H1 (cell line): ENCODE results near the gene SKIC8. TPM values are rescaled to one million over a fixed set of nuclear protein-coding genes. Genes with fewer than 3 reads are reported as not detected.

Experiments used
- CTCF ChIA-PET: fragments of 300-600 bp; sonication (Branson Sonifier 250); formaldehyde crosslinking; loops from one replicate; lab custom pipeline; 2021; ENCODE audit not compliant: partially characterized antibody; lab: Charles Lee
- POLR2A ChIA-PET: fragments of 300-600 bp; sonication (Branson Sonifier 250); formaldehyde crosslinking; loops from one replicate; lab custom pipeline; 2021; ENCODE audit warnings: inconsistent platforms; ENCODE audit not compliant: partially characterized antibody; lab: Charles Lee
- DNase-seq, 2 experiments: peaks; one replicate each; pipeline versions ENCODE4 v3.0.0 to v3.0.0-alpha.2; 2010 to 2022; ENCODE audit warnings: low spot score in 2 of 2, low read depth in 1 of 2, mixed read lengths in 1 of 2
- FAIRE-seq: peaks from 2 replicates; lab custom pipeline; 2011; peaks lifted over from hg19 to GRCh38; lab: Jason Lieb, UNC
- H2AFZ ChIP-seq: 2 replicates; pipeline ENCODE4 v1.8.1; 2012; ENCODE audit warnings: low read length, inconsistent platforms
- H2AK5ac ChIP-seq: 2 replicates; pipeline ENCODE4 v1.6.1; 2013; ENCODE audit warnings: low read depth, low read length
- H2BK120ac ChIP-seq: replicated peaks from 2 replicates; pipeline ENCODE3; 2013; ENCODE audit warnings: low read depth, low read length, inconsistent platforms
- H2BK12ac ChIP-seq: 2 replicates; pipeline ENCODE4 v1.6.1; 2013; ENCODE audit warnings: low read depth, low read length
- H2BK15ac ChIP-seq: 2 replicates; pipeline ENCODE4 v1.6.1; 2013; ENCODE audit warnings: low read length
- H2BK20ac ChIP-seq: 2 replicates; pipeline ENCODE4 v1.6.1; 2013; ENCODE audit warnings: low read length
- H2BK5ac ChIP-seq: 2 replicates; pipeline ENCODE4 v1.6.1; 2013; ENCODE audit warnings: low read depth, low read length
- H3K14ac ChIP-seq: 2 replicates; pipeline ENCODE4 v1.6.1; 2013; ENCODE audit warnings: inconsistent platforms; ENCODE audit not compliant: insufficient read length
- H3K18ac ChIP-seq: 2 replicates; pipeline ENCODE4 v1.6.1; 2013; ENCODE audit warnings: low read length; ENCODE audit errors: extremely low read depth
- H3K23ac ChIP-seq: 2 replicates; pipeline ENCODE4 v1.6.1; 2013; ENCODE audit warnings: inconsistent platforms; ENCODE audit not compliant: insufficient read length
- H3K23me2 ChIP-seq: 2 replicates; pipeline ENCODE4 v1.6.1; 2013; ENCODE audit warnings: low read depth, low read length
- H3K27ac ChIP-seq: 2 replicates; pipeline ENCODE4 v1.6.1; 2011; ENCODE audit warnings: low read depth, low read length, inconsistent platforms
- H3K27me3 ChIP-seq, 4 experiments: replicated peaks in 1 of 4; 1 replicate in 1 of 4; 2 replicates in 3 of 4; pipeline versions ENCODE4 v1.6.1 to v1.8.1; 2011 to 2013; ENCODE audit warnings: low read length in 3 of 4, mild to moderate bottlenecking in 3 of 4, inconsistent platforms in 2 of 4, mixed read lengths in 2 of 4, moderate library complexity in 1 of 4; ENCODE audit not compliant: control insufficient read depth in 3 of 4, insufficient read depth in 3 of 4; ENCODE audit errors: extremely low read depth in 1 of 4
- H3K36me3 ChIP-seq, 4 experiments: 2 replicates each; pipeline versions ENCODE4 v1.6.1 to v1.8.1; 2011 to 2013; ENCODE audit warnings: mild to moderate bottlenecking in 4 of 4, low read length in 3 of 4, moderate library complexity in 2 of 4, control low read depth in 1 of 4, inconsistent platforms in 1 of 4; ENCODE audit not compliant: insufficient read depth in 4 of 4, control insufficient read depth in 2 of 4
- H3K4ac ChIP-seq: replicated peaks from 2 replicates; pipeline ENCODE3; 2013; ENCODE audit warnings: low read length, low read depth, mixed read lengths, inconsistent platforms; ENCODE audit not compliant: insufficient read length
- H3K4me1 ChIP-seq, 4 experiments: replicated peaks in 1 of 4; 1 replicate in 1 of 4; 2 replicates in 3 of 4; pipeline versions ENCODE4 v1.6.1 to v1.8.1; 2011 to 2013; ENCODE audit warnings: low read length in 3 of 4, inconsistent platforms in 2 of 4, mixed read lengths in 1 of 4; ENCODE audit not compliant: insufficient read depth in 4 of 4, control insufficient read depth in 3 of 4
- H3K4me2 ChIP-seq, 2 experiments: 2 replicates each; pipeline versions ENCODE4 v1.6.1 to v1.8.1; 2011 to 2013; ENCODE audit warnings: low read depth in 2 of 2, low read length in 2 of 2, control low read depth in 1 of 2, inconsistent platforms in 1 of 2, mild to moderate bottlenecking in 1 of 2; ENCODE audit not compliant: insufficient read depth in 1 of 2
- H3K4me3 ChIP-seq, 4 experiments: fragments of 200-600, 300-600 bp in 1 of 4; sonication (generic), shearing (Covaris generic), sonication (Bioruptor Twin) in 1 of 4; 2 replicates each; pipeline versions ENCODE4 v1.5.1 to v1.8.1; 2011 to 2016; ENCODE audit warnings: low read length in 4 of 4, low read depth in 3 of 4, control low read depth in 2 of 4, inconsistent platforms in 2 of 4, mild to moderate bottlenecking in 2 of 4, mixed read lengths in 1 of 4, moderate library complexity in 1 of 4; ENCODE audit not compliant: insufficient read depth in 2 of 4; ENCODE audit errors: extremely low read depth in 1 of 4
- H3K56ac ChIP-seq: replicated peaks from 2 replicates; pipeline ENCODE3; 2013; ENCODE audit warnings: low read depth, mild to moderate bottlenecking, mixed read lengths, low read length, inconsistent platforms; ENCODE audit not compliant: insufficient read length
- H3K79me1 ChIP-seq: 2 replicates; pipeline ENCODE4 v1.6.1; 2013; ENCODE audit warnings: low read depth, low read length, control low read depth
- H3K79me2 ChIP-seq, 2 experiments: 2 replicates each; pipeline versions ENCODE4 v1.6.1 to v1.8.1; 2012 to 2013; ENCODE audit warnings: low read length in 2 of 2, mild to moderate bottlenecking in 2 of 2, inconsistent platforms in 1 of 2; ENCODE audit not compliant: insufficient read depth in 2 of 2, control insufficient read depth in 1 of 2
- H3K9ac ChIP-seq, 4 experiments: replicated peaks in 1 of 4; 1 replicate in 1 of 4; 2 replicates in 3 of 4; pipeline versions ENCODE4 v1.6.1 to v1.8.1; 2011 to 2013; ENCODE audit warnings: low read depth in 3 of 4, low read length in 3 of 4, control low read depth in 2 of 4, mild to moderate bottlenecking in 2 of 4, moderate library complexity in 2 of 4, inconsistent platforms in 1 of 4; ENCODE audit errors: extremely low read depth in 1 of 4
- H3K9me3 ChIP-seq, 2 experiments: 2 replicates each; pipeline versions ENCODE4 v1.6.1 to v1.8.1; 2012 to 2013; ENCODE audit warnings: mild to moderate bottlenecking in 2 of 2, moderate library complexity in 2 of 2, control low read depth in 1 of 2, inconsistent platforms in 1 of 2, low read depth in 1 of 2, low read length in 1 of 2, mixed read lengths in 1 of 2; ENCODE audit not compliant: insufficient read depth in 2 of 2
- H4K20me1 ChIP-seq, 2 experiments: replicated peaks in 1 of 2; 2 replicates each; pipeline versions ENCODE3 to v1.8.1; 2011 to 2013; ENCODE audit warnings: inconsistent platforms in 2 of 2, low read length in 2 of 2, mild to moderate bottlenecking in 1 of 2; ENCODE audit not compliant: insufficient read depth in 2 of 2, control insufficient read depth in 1 of 2
- H4K5ac ChIP-seq: 2 replicates; pipeline ENCODE4 v1.6.1; 2013; ENCODE audit warnings: low read length, low read depth, mixed read lengths, inconsistent platforms; ENCODE audit not compliant: insufficient read length
- H4K8ac ChIP-seq: 2 replicates; pipeline ENCODE4 v1.8.0; 2013; ENCODE audit warnings: mild to moderate bottlenecking, moderate library complexity, low read length, inconsistent platforms; ENCODE audit not compliant: insufficient read depth; ENCODE audit errors: extremely low read depth
- H4K91ac ChIP-seq: replicated peaks from 2 replicates; pipeline ENCODE3; 2013; ENCODE audit warnings: low read length, mixed read lengths, inconsistent platforms; ENCODE audit not compliant: insufficient read length
- ASH2L ChIP-seq: fragments of 200-600, 300-600 bp; sonication (generic); IDR thresholded peaks from one replicate; pipeline ENCODE4 v1.7.1; 2017; ENCODE audit warnings: low read length
- BCL11A ChIP-seq, 2 experiments: IDR thresholded peaks; one replicate each; pipeline ENCODE4 v1.6.1; 2011; ENCODE audit warnings: low read depth in 2 of 2, low read length in 2 of 2, mild to moderate bottlenecking in 2 of 2
- CBX5 ChIP-seq: fragments of 300-800, 300-1000 bp; sonication (generic); IDR thresholded peaks from 2 replicates; pipeline ENCODE4 v1.7.1; 2016; ENCODE audit warnings: antibody characterized with exemption, low read length, low read depth
- CREB1 ChIP-seq: IDR thresholded peaks from 2 replicates; pipeline ENCODE4 v1.6.1; 2012; ENCODE audit warnings: inconsistent platforms
- HDAC2 ChIP-seq, 2 experiments: fragments of 300-600 bp in 1 of 2; sonication (generic) in 1 of 2; IDR thresholded peaks; 2 replicates each; pipeline ENCODE4 v1.6.1; 2011 to 2012; ENCODE audit warnings: low read depth in 2 of 2, low read length in 2 of 2, mild to moderate bottlenecking in 2 of 2, moderate library complexity in 2 of 2, borderline replicate concordance in 1 of 2, inconsistent platforms in 1 of 2
- KDM1A ChIP-seq: fragments of 200-600, 300-600 bp; sonication (generic); IDR thresholded peaks from 2 replicates; pipeline ENCODE4 v1.7.1; 2016; ENCODE audit warnings: mild to moderate bottlenecking, low read length, borderline replicate concordance
- KDM5A ChIP-seq: fragments of 200-600 bp; IDR thresholded peaks from 2 replicates; pipeline ENCODE4 v1.7.1; 2012; ENCODE audit warnings: mild to moderate bottlenecking, low read length, inconsistent platforms, mixed read lengths
- MAX ChIP-seq: IDR thresholded peaks from 2 replicates; pipeline ENCODE4 v1.6.1; 2012; ENCODE audit warnings: inconsistent platforms
- PHF8 ChIP-seq: fragments of 200-600 bp; sonication (generic); conservative IDR thresholded peaks from 2 replicates; pipeline ENCODE4 v1.7.1; 2012; ENCODE audit warnings: low read depth, mild to moderate bottlenecking, inconsistent platforms, low read length, moderate library complexity
- POLR2A ChIP-seq, 2 experiments: IDR thresholded peaks; 1 replicate in 1 of 2; 2 replicates in 1 of 2; pipeline ENCODE4 v1.6.1; 2011; ENCODE audit warnings: low read depth in 2 of 2, low read length in 2 of 2, mild to moderate bottlenecking in 2 of 2; ENCODE audit errors: control extremely low read depth in 1 of 2
- POLR2AphosphoS5 ChIP-seq: IDR thresholded peaks from 2 replicates; pipeline ENCODE4 v1.6.1; 2011; ENCODE audit warnings: low read depth, low read length
- POU5F1 ChIP-seq: IDR thresholded peaks from 2 replicates; pipeline ENCODE4 v1.6.1; 2011; ENCODE audit warnings: low read depth, mild to moderate bottlenecking, low read length, moderate library complexity
- SP1 ChIP-seq: IDR thresholded peaks from 2 replicates; pipeline ENCODE4 v1.6.1; 2011; ENCODE audit warnings: low read depth, low read length
- TAF1 ChIP-seq: IDR thresholded peaks from 2 replicates; pipeline ENCODE4 v1.6.1; 2011; ENCODE audit warnings: mild to moderate bottlenecking, low read depth, low read length
- ZNF274 ChIP-seq: IDR thresholded peaks from 2 replicates; pipeline ENCODE4 v1.7.0; 2012; ENCODE audit warnings: low read length, borderline replicate concordance; ENCODE audit errors: extremely low read depth
- WGBS, 2 experiments: shearing (Covaris generic) in 1 of 2; methylation state at CpG; one replicate each; pipeline versions ENCODE4 v1.1.6 to v1.1.7; 2013 to 2015; ENCODE audit warnings: low lambda C conversion rate in 2 of 2, mixed read lengths in 2 of 2, inconsistent platforms in 1 of 2, low coverage in 1 of 2, missing lambda C conversion rate in 1 of 2; ENCODE audit not compliant: insufficient replicate concordance in 2 of 2, insufficient coverage in 1 of 2, insufficient read length in 1 of 2; ENCODE audit errors: extremely low coverage in 1 of 2, missing lambda C conversion rate in 1 of 2; 5-methylcytosine and 5-hydroxymethylcytosine counted together
- polyA plus RNA-seq, 7 experiments: library from polyadenylated mRNA; depleted of rRNA in 3 of 7; stranded (reverse) in 5 of 7; unstranded in 2 of 7; fragments of >200 nt in 5 of 7; fragments of 200-250 nt in 2 of 7; gene quantifications; 1 replicate in 5 of 7; 2 replicates in 1 of 7; 4 replicates in 1 of 7; pipeline versions ENCODE4 v1.2.1 to v1.2.3, GENCODE V29; 2011 to 2013; ENCODE audit warnings: missing spikeins in 2 of 7, mixed read lengths in 2 of 7
- total RNA-seq: library from RNA; stranded (reverse); fragmentation: NEBNext Ultra II Directional; extraction: Animal tissue kit (Norgen Biotek cat#: 25700); gene quantifications from 2 replicates; pipeline ENCODE4 v1.2.1, GENCODE V29; 2021

The SKIC8 gene
- total and polyA plus RNA-seq, 2 of the 8 experiments (the other 6 are each of a cell fraction or from before 2014, with no cell fraction given): 44.2 to 77.7 TPM

GRCh38 chr15:78314181-78314581 is 14.8 kb upstream of the SKIC8 start:
- Histone ChIP-seq H4K91ac (no peak overlapping the region), H3K4me2 (no peak overlapping the region; a peak in 1 of 4 replicates), H3K14ac (no peak overlapping the region), H2AK5ac (no peak overlapping the region), H4K8ac (no peak overlapping the region; the same call in 1 of the 2 replicates), H2BK12ac (no peak overlapping the region), H3K4me3 (no peak overlapping the region), H3K79me2 (no peaks in the 10 kb centered on the region), H3K4ac (no peak overlapping the region), H3K9me3 (no peaks in the 10 kb centered on the region), H2BK120ac (no peak overlapping the region), H2BK15ac (no peak overlapping the region), H3K79me1 (no peaks in the 10 kb centered on the region), H3K9ac (no peak overlapping the region), H4K20me1 (no peaks in the 10 kb centered on the region), H3K18ac (no peak overlapping the region), H2BK5ac (no peak overlapping the region), H3K56ac (no peak overlapping the region), H3K23me2 (no peaks in the 10 kb centered on the region), H2AFZ (0 out of 2 replicates have a peak overlapping the region, but pooled peaks have one; percentile 21), H3K27me3 (no peaks in the 10 kb centered on the region), H3K36me3 (no peaks in the 10 kb centered on the region), H3K27ac (no peak overlapping the region), H3K23ac (no peak overlapping the region), H2BK20ac (no peak overlapping the region), H4K5ac (no peak overlapping the region), H3K4me1 (peaks cover 0 to 23% (median 12%) of the 10 kb centered on the region in 4 experiments; a peak in 6 of 7 replicates)
- ChIA-PET CTCF (interaction anchor here (0.6 to 13.0 kb wide), 10 partner anchors 11 to 168 kb away, joined by 3 to 104 read pairs (median 4); partner anchors contain the start of gene CRABP1), POLR2A (interaction anchor here (2.5 kb wide), 1 partner anchor 28 kb away, joined by 6 read pairs; no protein-coding TSS in a partner anchor)
- no peak for FAIRE-seq
- WGBS, 2 experiments: 90% methylated on average over 7 of the region's 7 CpGs; no CpG with 5 or more reads in 1 of the 2 experiments
- DNase-seq: no peak
- no peak for TF ChIP-seq ASH2L
- no peak for TF ChIP-seq POLR2AphosphoS5
- no peak for TF ChIP-seq POLR2A (IDR thresholded peaks at IDR 0.05; ENCODE audit: control extremely low read depth in 1 of 2, low read depth in 2 of 2, low read length in 2 of 2)
- no peak for TF ChIP-seq MAX
- no peak for TF ChIP-seq KDM1A
- no peak for TF ChIP-seq SP1
- TF ChIP-seq CREB1: no peak
- no peak for TF ChIP-seq TAF1
- no peak for TF ChIP-seq KDM5A
- no peak for TF ChIP-seq CBX5
- TF ChIP-seq POU5F1: no peak
- no peak for TF ChIP-seq ZNF274
- TF ChIP-seq PHF8: no peak
- TF ChIP-seq BCL11A (IDR thresholded peaks at IDR 0.05; ENCODE audit: low read depth in 2 of 2, low read length in 2 of 2): no peak
- no peak for TF ChIP-seq HDAC2 (IDR thresholded peaks at IDR 0.05; ENCODE audit: borderline replicate concordance in 1 of 2, low read depth in 2 of 2, low read length in 2 of 2)
